ENCODE data around the gene ZMYND15.

ZMYND15 gene

DNA sequence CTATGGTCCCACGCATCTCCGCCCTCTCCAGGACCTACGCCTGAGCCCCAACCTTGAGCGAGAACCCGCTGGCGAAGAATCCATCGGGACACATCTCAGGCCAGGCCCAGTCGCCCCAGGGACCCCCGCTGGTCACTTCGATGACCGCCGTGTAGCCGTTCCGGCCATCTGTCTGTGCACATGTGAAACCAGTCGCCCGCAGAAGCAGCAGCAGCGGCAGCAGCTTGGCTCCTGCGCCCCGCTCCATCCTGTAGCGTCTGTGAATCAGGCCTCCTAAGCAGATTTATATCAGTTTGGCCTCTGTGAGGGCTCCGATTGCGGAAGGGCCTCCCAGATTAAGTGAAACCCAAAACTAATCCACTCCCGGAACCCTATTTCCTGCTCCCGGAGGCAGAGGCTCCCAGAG is 46.5 kb downstream of the ZMYND15 start, which contains the start of gene VMO1:
TSS of gene VMO1 (minus strand) at position 259 of the 406 bp plus-strand sequence. CDS start at position 247, 12 bp downstream.
- peaks cover 96% of the 10 kb centered on the region for H3K27me3 ChIP-seq

DNA sequence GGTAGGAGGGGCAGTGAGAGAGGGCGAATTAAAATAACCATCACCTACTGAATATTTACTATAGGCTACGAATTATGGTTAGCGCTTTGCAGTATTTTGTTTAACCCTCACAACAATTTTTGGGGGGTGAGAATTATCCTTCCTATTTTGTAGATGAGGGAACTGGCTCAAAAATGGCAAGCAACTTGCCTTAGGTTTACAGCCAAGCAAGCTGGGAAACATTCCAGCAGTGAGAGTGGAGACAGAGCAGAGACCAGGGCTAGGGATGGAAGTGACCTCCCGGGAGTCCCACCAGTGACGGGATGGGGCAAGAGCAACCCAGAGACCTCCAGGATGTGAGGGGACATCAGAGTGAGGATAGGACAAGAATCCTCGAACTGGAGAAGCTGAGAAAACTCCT is 46.9 kb downstream of the ZMYND15 start:
- no peaks in the 10 kb centered on the region for H3K36me3 ChIP-seq
- H3K27ac ChIP-seq: no peak overlapping the region
- no peak for TF ChIP-seq CTCF (IDR thresholded peaks at IDR 0.05)
- H3K4me1 ChIP-seq (ENCODE audit: control insufficient read depth in 1 of 2, insufficient read depth in 1 of 2, low read depth in 1 of 2, low read length in 1 of 2): peaks cover 24 to 34% of the 10 kb centered on the region in 2 experiments
- peaks cover 96% of the 10 kb centered on the region for H3K27me3 ChIP-seq
- no peaks in the 10 kb centered on the region for H3K9me3 ChIP-seq
- no peak overlapping the region for H3K4me3 ChIP-seq (ENCODE audit: low read depth in 1 of 2, low read length in 1 of 2)

More for the DNA sequence above, 46.5 kb downstream of the ZMYND15 start, which contains the start of gene VMO1:
- no peak for TF ChIP-seq CTCF (IDR thresholded peaks at IDR 0.05)
- no peaks in the 10 kb centered on the region for H3K9me3 ChIP-seq
- H3K4me3 ChIP-seq (ENCODE audit: low read depth in 1 of 2, low read length in 1 of 2): no peak within 1 kb of the TSS
- no peaks in the 10 kb centered on the region for H3K36me3 ChIP-seq
- H3K4me1 ChIP-seq (ENCODE audit: control insufficient read depth in 1 of 2, insufficient read depth in 1 of 2, low read depth in 1 of 2, low read length in 1 of 2): peaks cover 24 to 34% of the 10 kb centered on the region in 2 experiments
- H3K27ac ChIP-seq: no peak within 1 kb of the TSS

- Histone ChIP-seq H3K4me1 (ENCODE audit: control insufficient read depth in 1 of 2, insufficient read depth in 1 of 2, low read depth in 1 of 2, low read length in 1 of 2) (peaks cover 24 to 34% of the 10 kb centered on the region in 2 experiments), H3K9me3 (no peaks in the 10 kb centered on the region), H3K4me3 (ENCODE audit: low read depth in 1 of 2, low read length in 1 of 2) (no peak overlapping the region), H3K36me3 (no peaks in the 10 kb centered on the region), H3K27ac (no peak overlapping the region), H3K27me3 (peaks cover 96% of the 10 kb centered on the region)
- no peak for TF ChIP-seq CTCF (IDR thresholded peaks at IDR 0.05)
Observed at GRCh38 chr17:4788159-4788806, 48.6 kb downstream of the ZMYND15 start.

DNA sequence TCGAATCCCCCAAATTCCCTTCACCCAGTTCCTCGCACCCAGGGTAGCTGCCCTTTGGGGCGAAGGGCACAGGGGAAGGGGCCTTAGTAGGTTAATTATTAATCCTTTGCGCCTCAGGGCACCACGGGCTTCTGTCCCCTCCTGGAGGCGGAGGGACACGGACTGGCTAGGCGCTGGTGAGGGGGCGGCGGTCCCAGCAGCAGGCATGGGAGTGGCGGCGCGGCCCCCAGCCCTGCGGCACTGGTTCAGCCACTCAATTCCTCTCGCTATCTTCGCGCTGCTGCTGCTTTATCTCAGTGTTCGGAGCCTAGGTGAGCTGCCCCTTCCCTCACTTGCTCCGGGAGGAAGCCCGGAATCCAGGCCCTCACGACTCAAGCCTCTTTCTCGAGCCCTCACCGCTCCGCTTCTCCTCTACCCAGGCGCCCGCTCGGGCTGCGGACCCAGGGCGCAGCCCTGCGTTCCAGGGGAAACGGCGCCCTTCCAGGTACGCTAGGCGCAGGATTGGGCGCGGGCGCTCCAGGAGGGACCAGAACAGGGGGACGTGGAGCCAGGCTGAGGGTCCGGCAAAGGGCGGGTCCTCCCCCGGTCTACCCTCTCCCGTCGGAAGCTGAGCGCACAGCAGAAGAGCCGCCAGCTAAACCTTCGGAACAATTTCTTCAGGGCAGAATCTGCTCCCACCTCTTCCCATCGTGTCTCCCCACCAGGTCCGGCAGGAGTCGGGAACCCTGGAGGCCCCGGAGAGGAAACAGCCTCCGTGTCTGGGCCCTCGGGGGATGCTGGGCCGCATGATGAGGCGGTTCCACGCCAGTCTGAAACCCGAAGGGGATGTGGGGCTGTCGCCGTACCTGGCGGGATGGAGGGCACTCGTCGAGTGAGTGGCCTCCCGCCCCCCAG is 49.4 kb downstream of the ZMYND15 start, which contains the start of gene GLTPD2:
TSS of gene GLTPD2 (plus strand) at position 158 of the 894 bp plus-strand sequence. CDS start at position 206, 48 bp downstream.
- Histone ChIP-seq H3K4me1 (ENCODE audit: control insufficient read depth in 1 of 2, insufficient read depth in 1 of 2, low read depth in 1 of 2, low read length in 1 of 2) (peaks cover 24 to 34% of the 10 kb centered on the region in 2 experiments), H3K27ac (peak within 1 kb of the TSS; percentile 90), H3K36me3 (no peaks in the 10 kb centered on the region), H3K9me3 (no peaks in the 10 kb centered on the region), H3K4me3 (ENCODE audit: low read depth in 1 of 2, low read length in 1 of 2) (peak within 1 kb of the TSS; percentile 79 to 84), H3K27me3 (peaks cover 96% of the 10 kb centered on the region)
- no peak for TF ChIP-seq CTCF (IDR thresholded peaks at IDR 0.05)

GRCh38 chr17:4789701-4789950 is 50.0 kb downstream of the ZMYND15 start:
- H3K9me3 ChIP-seq: no peaks in the 10 kb centered on the region
- H3K36me3 ChIP-seq: no peaks in the 10 kb centered on the region
- no peak for TF ChIP-seq CTCF (IDR thresholded peaks at IDR 0.05)
- peak overlapping the region; percentile 90 for H3K27ac ChIP-seq
- H3K27me3 ChIP-seq: peaks cover 92% of the 10 kb centered on the region
- peak overlapping the region; percentile 79 to 84 for H3K4me3 ChIP-seq (ENCODE audit: low read depth in 1 of 2, low read length in 1 of 2)
- peaks cover 24 to 34% of the 10 kb centered on the region in 2 experiments for H3K4me1 ChIP-seq (ENCODE audit: control insufficient read depth in 1 of 2, insufficient read depth in 1 of 2, low read depth in 1 of 2, low read length in 1 of 2)

Measured in neutrophil (primary cell).